Lower leg skin (tissue), 4 donors: ENCODE measurements around the gene TNFRSF13B. TPM values are rescaled to one million over a fixed set of nuclear protein-coding genes. Genes with fewer than 3 reads are reported as not detected.
"Not testable (repeated sequence)": the region's sequence is repeated elsewhere in the genome, so short reads cannot be mapped to it uniquely, and the experiment has no call there.

Experiments
- DNase-seq, 2 donors: peaks; one replicate each; pipeline ENCODE4 v3.0.0-alpha.2; 2019; ENCODE audit warnings: low spot score in 2 of 2
- H3K4me3 ChIP-seq: fragments of 200-600 bp; sonication (generic); 2 replicates; pipeline ENCODE4 v1.5.1; 2017; ENCODE audit warnings: mild to moderate bottlenecking, low read depth; ENCODE audit not compliant: poor library complexity, severe bottlenecking
- POLR2A ChIP-seq, 2 donors: fragments of 450-650 bp; IDR thresholded peaks; one replicate each; pipeline ENCODE4 v1.6.1; 2016 to 2017; ENCODE audit warnings: antibody characterized with exemption in 2 of 2, mild to moderate bottlenecking in 1 of 2, moderate library complexity in 1 of 2
- WGBS, 2 donors: methylation state at CpG; one replicate each; pipeline ENCODE4 v1.1.5; 2018; 5-methylcytosine and 5-hydroxymethylcytosine counted together
- intact Hi-C: fragments of 100-400 bp; cut with DNase I; formaldehyde crosslinking; loops from one replicate; pipeline ENCODE4 v1.15.0; 2023; ENCODE audit warnings: low total_unique reads
- total RNA-seq, 4 donors: library from RNA; depleted of rRNA; stranded (reverse); fragments of >200 nt; gene quantifications; one replicate each; pipeline ENCODE4 v1.1.0, GENCODE V29; 2016
- TF ChIP-seq, protein P1 (sequence below), 3 donors: fragments of 450-650 bp; IDR thresholded peaks; one replicate each; pipeline ENCODE4 v1.5.1; 2016; ENCODE audit warnings: antibody characterized with exemption in 3 of 3, mild to moderate bottlenecking in 3 of 3, moderate library complexity in 2 of 3

The TNFRSF13B gene
- total RNA-seq, 4 donors from 2014 or later, result not detected

- intact Hi-C loops, result no loop called here
- TF ChIP-seq POLR2A (IDR thresholded peaks at IDR 0.05), result no peak
- TF ChIP-seq, protein P1, sequence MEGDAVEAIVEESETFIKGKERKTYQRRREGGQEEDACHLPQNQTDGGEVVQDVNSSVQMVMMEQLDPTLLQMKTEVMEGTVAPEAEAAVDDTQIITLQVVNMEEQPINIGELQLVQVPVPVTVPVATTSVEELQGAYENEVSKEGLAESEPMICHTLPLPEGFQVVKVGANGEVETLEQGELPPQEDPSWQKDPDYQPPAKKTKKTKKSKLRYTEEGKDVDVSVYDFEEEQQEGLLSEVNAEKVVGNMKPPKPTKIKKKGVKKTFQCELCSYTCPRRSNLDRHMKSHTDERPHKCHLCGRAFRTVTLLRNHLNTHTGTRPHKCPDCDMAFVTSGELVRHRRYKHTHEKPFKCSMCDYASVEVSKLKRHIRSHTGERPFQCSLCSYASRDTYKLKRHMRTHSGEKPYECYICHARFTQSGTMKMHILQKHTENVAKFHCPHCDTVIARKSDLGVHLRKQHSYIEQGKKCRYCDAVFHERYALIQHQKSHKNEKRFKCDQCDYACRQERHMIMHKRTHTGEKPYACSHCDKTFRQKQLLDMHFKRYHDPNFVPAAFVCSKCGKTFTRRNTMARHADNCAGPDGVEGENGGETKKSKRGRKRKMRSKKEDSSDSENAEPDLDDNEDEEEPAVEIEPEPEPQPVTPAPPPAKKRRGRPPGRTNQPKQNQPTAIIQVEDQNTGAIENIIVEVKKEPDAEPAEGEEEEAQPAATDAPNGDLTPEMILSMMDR (IDR thresholded peaks at IDR 0.05), result no peak
- peak in 1 of 2 donors; percentile 63 for DNase-seq
- no peak overlapping the region for H3K4me3 ChIP-seq
- WGBS, 2 donors, result 84 to 86% methylated on average over 10 of the region's 10 CpGs
Observed at GRCh38 chr17:16987066-16987829, 15.3 kb upstream of the TNFRSF13B start.

GRCh38 chr17:16986391-16986790 is 14.5 kb upstream of the TNFRSF13B start:
- intact Hi-C loops, result no loop called here
- WGBS, 2 donors, result 53 to 55% methylated on average over 1 of the region's 1 CpG

GRCh38 chr17:16981928-16982327 is 10.0 kb upstream of the TNFRSF13B start:
- WGBS, 2 donors, result 85 to 88% methylated on average over 5 of the region's 5 CpGs
- TF ChIP-seq, protein P1 (IDR thresholded peaks at IDR 0.05), result no peak
- no peak for TF ChIP-seq POLR2A (IDR thresholded peaks at IDR 0.05)
- H3K4me3 ChIP-seq, result no peak overlapping the region
- intact Hi-C loops, result no loop called here
- DNase-seq, result peak in 1 of 2 donors; percentile 72

More at GRCh38 chr17:16986391-16986790, 14.5 kb upstream of the TNFRSF13B start:
- no peak for TF ChIP-seq POLR2A (IDR thresholded peaks at IDR 0.05)
- TF ChIP-seq, protein P1 (IDR thresholded peaks at IDR 0.05), result no peak
- no peak overlapping the region for H3K4me3 ChIP-seq
- peak in 1 of 2 donors; percentile 75 for DNase-seq

- intact Hi-C loops, result no loop called here
- WGBS, 2 donors, result 83 to 84% methylated on average over 26 of the region's 26 CpGs
- no peak for TF ChIP-seq POLR2A (IDR thresholded peaks at IDR 0.05)
- TF ChIP-seq, protein P1 (IDR thresholded peaks at IDR 0.05), result no peak
- no peak overlapping the region for H3K4me3 ChIP-seq
- peak in 1 of 2 donors; percentile 79 for DNase-seq
Observed at GRCh38 chr17:16980813-16981731, 9.2 kb upstream of the TNFRSF13B start.

DNA sequence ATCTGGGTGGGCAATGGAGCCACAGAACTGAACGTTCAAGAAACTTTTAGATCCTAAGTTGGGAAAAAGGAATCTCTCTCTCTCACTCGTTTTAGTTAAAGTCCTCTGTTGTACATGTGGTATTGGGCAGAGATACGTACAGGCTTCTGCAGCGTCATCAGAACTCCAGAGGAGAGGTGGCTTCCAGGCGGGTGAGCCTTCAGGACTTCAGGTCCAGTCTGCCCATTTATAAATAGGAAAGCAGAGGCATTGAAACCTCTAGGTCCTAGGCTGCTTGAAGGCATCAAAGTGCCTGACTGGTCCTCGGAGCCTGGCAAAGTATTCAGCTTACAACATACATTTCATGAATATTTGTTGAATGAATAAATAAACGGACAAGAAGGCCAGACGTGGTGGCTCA is 8.1 kb upstream of the TNFRSF13B start:
- 72% methylated on average over 8 of the region's 8 CpGs for WGBS, 2 donors
- no peak overlapping the region for H3K4me3 ChIP-seq
- intact Hi-C loops, result no loop called here
- no peak for TF ChIP-seq POLR2A (IDR thresholded peaks at IDR 0.05)
- TF ChIP-seq, protein P1 (IDR thresholded peaks at IDR 0.05), result no peak
- DNase-seq, result peak in 1 of 2 donors; percentile 29

DNA sequence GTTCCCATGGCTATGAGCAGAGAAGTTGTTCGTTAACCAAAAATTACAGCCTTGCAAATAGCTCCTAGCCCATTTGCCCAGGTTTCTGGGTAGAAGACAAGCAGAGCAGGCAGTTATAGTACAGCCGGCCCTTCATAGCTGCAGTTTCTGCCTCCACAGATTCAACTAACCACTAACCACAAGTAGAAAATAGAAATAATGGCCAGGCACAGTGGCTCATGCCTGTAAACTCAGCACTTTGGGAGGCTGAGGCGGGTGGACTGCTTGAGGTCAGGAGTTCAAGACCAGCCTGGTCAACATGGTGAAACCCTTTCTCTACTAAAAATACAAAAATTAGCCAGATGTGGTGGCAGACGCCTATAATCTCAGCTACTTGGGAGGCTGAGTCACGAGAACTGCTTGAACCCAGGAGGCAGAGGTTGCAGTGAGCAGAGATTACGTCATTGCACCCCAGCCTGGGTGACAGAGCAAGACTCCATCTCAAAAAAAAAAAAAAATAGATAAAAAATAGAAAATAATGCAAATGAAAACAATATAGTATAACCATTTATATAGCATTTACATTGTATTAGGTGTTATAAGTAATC is 7.4 kb upstream of the TNFRSF13B start:
- 87 to 89% methylated on average over 6 of the region's 6 CpGs for WGBS, 2 donors
- H3K4me3 ChIP-seq, intact Hi-C loops: not testable (repeated sequence)
- DNase-seq, result peak in 1 of 2 donors; percentile 21
